Hematopoietic multipotent progenitor cell treated with erythropoietin and hydrocortisone succinate and interleukin-3 and kit ligand, for 17 days (in vitro differentiated cells): ENCODE data around the gene OGFR.
A peak's percentile ranks its signal among the peaks of the same experiment; 100 is the strongest.

Experiments
- DNase-seq: peaks from one replicate; pipeline ENCODE4 v3.0.0-alpha.2; 2015; ENCODE audit warnings: low spot score

OGFR gene

GRCh38 chr20:62782149-62782892 is 22.3 kb upstream of the OGFR start:
- DNase-seq: no peak

- DNase-seq: no peak
Measured at GRCh38 chr20:62782893-62783278, 21.7 kb upstream of the OGFR start.

GRCh38 chr20:62784497-62784896 is 20.1 kb upstream of the OGFR start:
- no peak for DNase-seq

DNA sequence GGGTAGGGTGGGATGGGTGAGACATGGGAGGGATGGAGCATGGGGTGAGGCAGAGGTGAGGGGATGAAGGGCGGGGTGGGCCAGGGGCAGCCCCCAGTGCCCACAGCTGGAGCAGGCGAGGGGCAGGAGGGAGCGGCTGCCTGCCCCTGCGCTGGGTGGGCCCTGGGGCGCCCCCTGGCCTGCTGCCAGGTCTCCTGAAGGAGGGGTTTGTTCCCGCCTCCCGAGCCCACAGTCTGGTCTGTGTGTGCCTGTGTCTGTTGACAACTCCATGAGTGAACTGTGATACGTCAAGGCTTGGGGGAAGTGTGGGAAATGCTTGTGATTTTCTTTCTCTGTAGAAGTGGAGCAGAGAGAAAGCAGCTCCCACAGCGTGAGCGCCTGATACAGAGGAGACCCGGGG is 19.2 kb upstream of the OGFR start:
- no peak for DNase-seq

DNA sequence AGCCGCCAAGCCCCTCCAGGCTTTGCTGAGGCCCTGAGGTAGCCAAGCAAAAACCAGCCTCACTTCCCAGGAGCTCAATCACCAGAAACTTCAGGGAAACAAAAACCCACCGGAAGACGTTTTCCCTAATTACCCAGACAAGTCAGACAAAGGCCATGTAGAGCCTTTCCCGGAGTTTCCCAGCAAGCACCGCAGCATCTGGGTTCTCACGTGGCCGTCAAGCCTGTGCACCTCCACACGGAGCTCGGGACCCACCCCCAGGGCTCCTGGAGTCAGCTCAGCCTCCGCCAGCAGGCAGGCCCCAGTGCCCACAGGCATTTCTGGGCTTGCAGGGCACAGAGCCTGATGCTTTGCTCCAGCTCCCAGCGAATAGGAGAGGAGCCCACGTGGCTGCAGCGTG is 18.5 kb upstream of the OGFR start:
- DNase-seq: no peak

DNA sequence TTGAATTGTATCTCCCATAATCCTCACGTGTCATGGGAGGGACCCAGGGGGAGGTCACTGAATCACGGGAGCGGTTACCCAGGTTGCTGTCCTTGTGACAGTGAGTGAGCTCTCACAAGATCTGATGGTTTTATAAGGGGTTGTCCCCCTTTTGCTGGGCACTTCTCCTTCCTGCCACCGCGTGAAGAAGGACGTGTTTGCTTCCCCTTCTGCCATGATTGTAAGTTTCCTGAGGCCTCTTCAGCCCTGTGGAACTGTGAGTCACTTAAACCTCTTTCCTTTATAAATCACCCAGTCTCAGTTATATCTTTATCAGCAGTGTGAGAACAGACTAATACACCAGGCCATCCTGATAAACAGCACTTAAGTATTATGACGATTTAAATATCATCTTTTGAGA is 17.3 kb upstream of the OGFR start:
- no peak for DNase-seq

DNA sequence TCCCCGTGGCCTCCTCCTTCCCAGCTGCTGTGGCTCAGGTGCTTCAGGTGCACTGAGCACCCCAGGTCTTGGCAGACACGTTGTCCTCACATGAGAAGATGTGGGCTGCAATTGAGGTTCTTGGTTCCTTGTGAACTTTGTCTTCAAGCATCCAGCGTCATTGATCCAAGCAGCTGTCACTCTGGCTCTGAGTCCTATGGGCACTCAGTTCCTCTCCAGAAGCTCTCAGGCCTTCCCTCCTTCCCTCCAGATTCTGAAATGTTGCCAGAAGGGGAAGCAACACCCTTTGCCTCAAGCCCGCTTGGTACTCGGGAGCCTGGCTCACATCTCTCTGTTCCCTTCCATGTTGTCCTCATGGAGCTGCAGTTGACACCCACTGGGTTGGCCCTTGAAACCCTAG is 16.8 kb upstream of the OGFR start:
- no peak for DNase-seq

- no peak for DNase-seq
Measured at GRCh38 chr20:62788607-62789006, 16.0 kb upstream of the OGFR start.

GRCh38 chr20:62790075-62790474 is 14.6 kb upstream of the OGFR start:
- DNase-seq: no peak

- peak; percentile 73 for DNase-seq
Measured at GRCh38 chr20:62791301-62792181, 13.1 kb upstream of the OGFR start.

DNA sequence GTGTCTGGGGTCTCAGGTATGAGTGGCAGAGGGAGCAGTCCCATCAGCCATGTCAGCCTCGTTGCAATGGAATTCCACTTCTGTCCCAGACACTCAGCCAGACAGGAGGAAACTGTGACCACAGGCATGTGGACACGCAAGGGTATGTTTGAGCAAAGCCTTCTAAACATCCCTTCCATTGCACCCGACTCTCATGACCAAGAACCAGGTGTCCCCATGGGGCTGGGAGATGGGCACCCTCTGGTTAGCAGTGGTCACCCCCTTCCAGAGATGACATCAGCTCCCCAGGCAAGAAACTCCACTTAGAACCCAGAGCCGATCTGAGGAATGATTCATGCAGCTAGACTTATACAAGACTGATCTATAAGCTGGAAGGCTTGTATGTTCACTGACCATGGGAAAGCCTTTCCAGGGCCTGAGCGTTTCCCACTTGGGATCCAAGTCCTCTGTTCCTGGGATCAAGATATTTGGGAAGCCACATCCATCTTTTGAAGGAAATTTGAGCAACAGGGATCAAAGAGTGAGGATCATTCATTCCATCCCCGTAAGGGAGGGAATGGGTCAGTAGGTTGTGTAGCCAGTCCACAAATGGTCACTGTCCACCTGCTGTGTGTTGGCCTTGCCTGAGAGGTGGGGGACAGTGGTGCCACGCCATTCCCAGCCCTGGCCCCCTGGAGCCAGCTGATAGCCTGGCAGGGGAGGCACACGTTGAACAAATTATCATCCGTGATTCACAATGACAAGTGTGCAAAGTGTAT is 12.3 kb upstream of the OGFR start:
- peak; percentile 10 for DNase-seq

DNA sequence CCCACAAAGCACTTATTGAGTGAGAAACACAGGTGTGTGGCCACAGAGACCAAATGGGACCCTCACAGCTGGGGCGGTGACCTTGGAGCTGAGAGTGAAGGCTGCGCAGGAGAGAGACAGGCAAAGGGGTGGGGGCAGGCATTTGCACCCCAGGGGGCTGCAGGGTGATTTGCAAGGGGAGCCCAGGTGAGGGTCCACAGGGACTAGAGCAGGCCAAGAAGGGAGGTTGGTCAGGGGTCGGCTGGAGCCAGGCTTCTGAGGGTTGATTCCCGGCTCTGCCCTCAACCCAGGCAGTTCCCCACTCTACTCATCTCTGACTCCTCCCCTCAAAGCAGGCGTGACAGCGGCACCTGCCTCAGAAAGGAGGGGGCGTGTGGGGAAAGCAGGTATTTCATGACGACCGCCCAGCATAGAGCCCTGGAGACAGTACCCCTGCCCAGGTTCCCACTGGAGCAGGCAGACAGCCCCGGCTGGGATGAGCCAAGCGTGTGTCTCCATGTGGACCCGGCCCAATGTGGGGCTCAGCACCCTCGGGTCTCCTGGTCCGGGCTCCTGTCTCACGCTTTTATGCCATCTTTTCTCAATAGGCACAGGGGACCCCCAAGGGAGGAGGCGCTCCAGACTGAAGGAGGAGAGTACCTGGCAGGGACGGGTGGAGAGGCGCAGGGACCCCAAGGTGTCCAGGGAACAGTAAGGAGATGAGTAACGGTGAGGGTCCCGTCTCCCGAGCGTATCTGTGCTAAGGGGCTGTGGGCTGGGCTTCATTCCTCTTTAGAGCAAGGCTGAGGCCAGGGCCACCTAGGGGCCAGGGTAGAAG is 11.5 kb upstream of the OGFR start:
- no peak for DNase-seq

DNA sequence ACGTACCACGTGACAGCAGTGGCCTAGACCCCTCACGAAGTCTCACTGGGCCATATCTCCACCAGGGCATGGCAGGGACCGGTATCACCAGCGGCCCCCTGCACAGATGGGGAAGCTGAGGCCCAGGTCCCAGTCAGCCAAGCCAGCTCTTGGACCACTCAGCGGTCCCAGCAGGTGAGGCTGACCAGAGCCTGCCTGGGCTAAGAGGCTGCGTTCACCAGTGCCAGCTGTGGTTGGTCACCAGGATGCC is 11.0 kb upstream of the OGFR start:
- DNase-seq: no peak

DNA sequence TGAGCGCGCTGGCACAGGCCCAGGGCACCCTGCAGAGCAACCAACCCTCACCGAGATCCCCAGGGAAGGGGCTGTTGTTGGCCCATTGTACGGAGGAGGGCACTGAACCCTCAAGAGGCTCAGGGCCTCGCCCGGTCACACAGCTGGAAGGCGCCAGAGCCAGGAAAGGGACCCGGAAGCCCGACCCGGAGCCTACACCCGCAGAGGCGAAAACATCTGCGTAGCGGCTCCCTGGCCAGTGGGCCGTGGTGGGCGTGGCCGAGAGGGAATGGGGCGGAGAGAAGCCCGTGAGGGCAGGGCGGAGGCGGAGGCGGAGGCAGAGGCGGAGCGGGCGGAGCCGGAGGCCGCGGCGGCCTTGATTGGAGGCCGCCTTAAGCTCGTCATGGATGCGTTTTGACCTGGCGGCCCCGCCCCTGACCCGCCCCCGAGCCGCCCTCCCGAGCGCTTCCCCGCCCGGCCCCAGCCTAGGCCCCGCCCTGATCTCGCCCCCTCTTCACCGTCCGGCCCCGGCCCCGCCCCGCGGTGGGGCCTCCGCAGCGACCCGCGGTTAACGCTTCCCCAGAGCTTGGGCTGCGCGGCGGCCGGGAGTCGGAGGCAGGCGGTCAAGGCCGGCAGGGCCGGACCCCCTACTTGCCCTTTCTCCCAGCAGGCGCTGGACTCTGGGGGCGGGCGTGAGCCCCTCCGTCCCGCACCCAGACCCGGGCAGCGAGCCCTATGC is 10.5 kb upstream of the OGFR start:
- DNase-seq: peak; percentile 99

GRCh38 chr20:62795023-62795761 is 9.4 kb upstream of the OGFR start:
- DNase-seq: peak; percentile 47

GRCh38 chr20:62796699-62797491 is 7.7 kb upstream of the OGFR start:
- DNase-seq: peak; percentile 37

- DNase-seq: peak; percentile 13
Measured at GRCh38 chr20:62797671-62798532, 6.7 kb upstream of the OGFR start.

DNA sequence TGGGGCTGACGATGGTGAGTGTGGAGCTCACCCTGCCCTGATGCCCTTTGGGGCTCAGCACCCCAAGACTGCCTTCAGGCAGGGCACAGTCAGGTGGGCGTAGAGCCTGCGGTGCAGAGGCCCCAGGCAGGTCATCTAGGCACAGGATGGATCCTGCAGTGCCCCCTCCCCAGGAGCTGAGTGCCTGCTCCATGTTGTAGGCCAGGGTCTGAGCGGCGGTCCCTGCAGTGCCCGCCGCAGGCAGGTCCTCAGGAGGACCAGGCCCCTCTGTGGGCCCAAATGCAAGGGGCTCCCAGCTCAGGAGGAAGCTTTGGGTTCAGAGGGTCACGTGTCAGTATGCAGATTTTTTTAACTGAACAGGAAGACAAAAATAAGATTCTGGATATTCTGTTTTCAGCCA is 5.6 kb upstream of the OGFR start:
- DNase-seq: no peak

GRCh38 chr20:62799459-62799858 is 5.2 kb upstream of the OGFR start:
- no peak for DNase-seq
